Body of pancreas (tissue), 4 donors: ENCODE results near the gene SLC34A3.

Experiments used
- POLR2A ChIP-seq, 3 donors: fragments of 450-650 bp; IDR thresholded peaks; one replicate each; pipeline ENCODE4 v1.6.1; 2016; ENCODE audit warnings: antibody characterized with exemption in 3 of 3, mild to moderate bottlenecking in 2 of 3
- TF ChIP-seq, protein P1 (sequence below), 7 experiments: fragments of 450-650 bp in 4 of 7; fragments of 200-600 bp in 3 of 7; sonication (generic) in 3 of 7; IDR thresholded peaks; one replicate each; pipeline ENCODE4 v1.5.1; 2016 to 2019; ENCODE audit warnings: antibody characterized with exemption in 7 of 7

DNA sequence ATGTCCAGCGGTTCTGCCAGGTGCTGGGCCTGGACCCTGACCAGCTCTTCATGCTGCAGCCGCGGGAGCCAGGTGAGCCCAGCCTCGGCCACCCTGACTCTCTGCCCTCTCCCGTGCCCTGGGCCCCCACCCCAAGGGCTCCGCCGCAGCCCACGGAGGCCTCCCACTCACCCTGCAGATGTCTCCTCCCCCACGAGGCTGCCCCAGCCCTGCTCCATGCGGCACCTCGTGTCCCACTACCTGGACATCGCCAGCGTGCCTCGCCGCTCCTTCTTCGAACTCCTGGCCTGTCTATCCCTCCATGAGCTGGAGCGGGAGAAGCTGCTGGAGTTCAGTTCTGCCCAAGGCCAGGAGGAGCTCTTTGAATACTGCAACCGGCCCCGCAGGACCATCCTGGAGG lies 16.1 kb upstream of the SLC34A3 start:
- TF ChIP-seq POLR2A (IDR thresholded peaks at IDR 0.05) = no peak
- TF ChIP-seq, protein P1, sequence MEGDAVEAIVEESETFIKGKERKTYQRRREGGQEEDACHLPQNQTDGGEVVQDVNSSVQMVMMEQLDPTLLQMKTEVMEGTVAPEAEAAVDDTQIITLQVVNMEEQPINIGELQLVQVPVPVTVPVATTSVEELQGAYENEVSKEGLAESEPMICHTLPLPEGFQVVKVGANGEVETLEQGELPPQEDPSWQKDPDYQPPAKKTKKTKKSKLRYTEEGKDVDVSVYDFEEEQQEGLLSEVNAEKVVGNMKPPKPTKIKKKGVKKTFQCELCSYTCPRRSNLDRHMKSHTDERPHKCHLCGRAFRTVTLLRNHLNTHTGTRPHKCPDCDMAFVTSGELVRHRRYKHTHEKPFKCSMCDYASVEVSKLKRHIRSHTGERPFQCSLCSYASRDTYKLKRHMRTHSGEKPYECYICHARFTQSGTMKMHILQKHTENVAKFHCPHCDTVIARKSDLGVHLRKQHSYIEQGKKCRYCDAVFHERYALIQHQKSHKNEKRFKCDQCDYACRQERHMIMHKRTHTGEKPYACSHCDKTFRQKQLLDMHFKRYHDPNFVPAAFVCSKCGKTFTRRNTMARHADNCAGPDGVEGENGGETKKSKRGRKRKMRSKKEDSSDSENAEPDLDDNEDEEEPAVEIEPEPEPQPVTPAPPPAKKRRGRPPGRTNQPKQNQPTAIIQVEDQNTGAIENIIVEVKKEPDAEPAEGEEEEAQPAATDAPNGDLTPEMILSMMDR (IDR thresholded peaks at IDR 0.05) = no peak
